Lung (tissue), 12 donors: ENCODE data around the gene ELP4. TPM values are rescaled to one million over a fixed set of nuclear protein-coding genes. Genes with fewer than 3 reads are reported as not detected.

Experiments
- ATAC-seq: fragments of 200-7000 bp; cut with Tn5 transposase; one replicate; pipeline ENCODE4 v1.9.1; 2020; ENCODE audit warnings: moderate number of reproducible peaks; ENCODE audit not compliant: insufficient read depth, low FRiP score
- DNase-seq, 3 donors: peaks; one replicate each; pipeline ENCODE4 v3.0.0-alpha.2; 2013 to 2017
- H3K27ac ChIP-seq, 2 donors: one replicate each; pipeline ENCODE4 v1.5.1; 2013; ENCODE audit warnings: mild to moderate bottlenecking in 2 of 2, moderate library complexity in 2 of 2, control low read depth in 1 of 2, inconsistent platforms in 1 of 2, low read depth in 1 of 2, low read length in 1 of 2
- H3K27me3 ChIP-seq, 3 donors: one replicate each; pipeline ENCODE4 v1.5.1; 2013; ENCODE audit warnings: low read length in 2 of 3; ENCODE audit not compliant: control insufficient read depth in 3 of 3, insufficient read depth in 3 of 3
- H3K36me3 ChIP-seq, 4 donors: one replicate each; pipeline ENCODE4 v1.5.1; 2013; ENCODE audit warnings: low read length in 4 of 4, mild to moderate bottlenecking in 1 of 4, moderate library complexity in 1 of 4; ENCODE audit not compliant: control insufficient read depth in 4 of 4, insufficient read depth in 4 of 4
- H3K4me1 ChIP-seq, 5 donors: one replicate each; pipeline ENCODE4 v1.5.1; 2013; ENCODE audit warnings: low read length in 5 of 5, mild to moderate bottlenecking in 2 of 5, moderate library complexity in 1 of 5; ENCODE audit not compliant: control insufficient read depth in 5 of 5, insufficient read depth in 5 of 5
- H3K4me3 ChIP-seq: one replicate; pipeline ENCODE4 v1.5.1; 2013; ENCODE audit warnings: mild to moderate bottlenecking, control low read depth, moderate library complexity
- H3K9ac ChIP-seq, 2 donors: one replicate each; pipeline ENCODE4 v1.5.1; 2013; ENCODE audit warnings: low read length in 2 of 2, control low read depth in 1 of 2; ENCODE audit not compliant: insufficient read depth in 1 of 2
- H3K9me3 ChIP-seq, 4 donors: one replicate each; pipeline ENCODE4 v1.5.1; 2013; ENCODE audit warnings: low read length in 3 of 4, mild to moderate bottlenecking in 1 of 4, moderate library complexity in 1 of 4; ENCODE audit not compliant: control insufficient read depth in 4 of 4, insufficient read depth in 3 of 4
- WGBS, 2 donors: extraction: QIAGEN DNeasy Blood & Tissue Kit; methylation state at CpG; one replicate each; pipeline ENCODE4 v1.1.7; 2013; 5-methylcytosine and 5-hydroxymethylcytosine counted together
- polyA plus RNA-seq, 2 donors: library from polyadenylated mRNA; stranded (reverse); fragments of 200-250 nt; gene quantifications; one replicate each; pipeline ENCODE4 v1.2.1, GENCODE V29; 2013
- total RNA-seq, 2 donors: library from RNA; depleted of rRNA in 1 of 2; stranded (reverse); fragments of >200 nt in 1 of 2; gene quantifications; one replicate each; pipeline ENCODE4 v1.2.1, GENCODE V29; 2014 to 2021
- TF ChIP-seq, protein P1 (sequence below): IDR thresholded peaks from 2 replicates; pipeline ENCODE4 v1.5.1; 2012; ENCODE audit warnings: mild to moderate bottlenecking; ENCODE audit errors: control extremely low read depth, extremely low read depth
- donor health status: control.
- donor health status: control.
- donor health status: Bipolar disorder and iron deficiency.
- donor health status: healthy.
- donor health status: DM: yes; HTN: yes; CAD: no.

The ELP4 gene
- total and polyA plus RNA-seq, 4 donors = 7.7 to 47.8 (median 13.7) TPM

DNA sequence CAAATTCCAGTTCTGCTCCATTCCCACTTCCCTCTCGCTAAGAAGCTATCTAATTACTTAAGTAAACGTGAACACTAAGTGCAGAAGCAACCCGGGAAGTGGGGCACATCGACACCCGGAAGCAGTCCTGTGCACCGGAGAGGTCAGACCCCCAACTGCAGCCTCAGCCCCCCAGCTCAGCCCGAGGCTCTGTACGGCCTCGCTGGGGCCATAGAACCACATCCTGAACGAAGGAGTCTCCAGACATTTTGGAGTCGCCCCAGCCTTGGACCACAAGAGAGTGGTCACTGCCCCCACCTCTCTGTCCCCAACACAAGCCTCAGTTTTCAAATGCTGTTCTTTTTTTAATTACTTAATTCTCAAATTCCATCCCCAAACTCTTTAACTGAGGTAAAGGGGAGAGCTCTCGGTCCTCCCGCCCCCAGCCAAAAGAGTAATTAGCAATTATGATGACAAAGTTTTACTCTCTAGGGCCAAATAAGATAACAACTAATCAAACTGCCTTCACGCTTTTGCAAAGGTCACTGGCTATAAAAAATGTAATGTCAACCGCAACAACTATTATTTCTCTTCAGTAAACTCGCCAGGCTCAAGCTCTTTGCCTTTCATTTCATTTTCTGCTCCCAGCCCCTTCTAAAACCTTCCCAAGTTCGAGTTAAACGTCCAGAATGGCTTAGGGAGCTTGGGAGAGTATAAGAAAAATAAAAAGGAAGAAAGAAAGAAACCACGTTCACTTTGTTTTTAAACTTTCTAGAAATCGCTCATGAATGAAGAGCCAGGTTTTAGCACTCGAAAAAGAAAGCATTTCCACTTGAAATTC, 299.4 kb downstream of the ELP4 start:
- no peak for DNase-seq
- TF ChIP-seq, protein P1, sequence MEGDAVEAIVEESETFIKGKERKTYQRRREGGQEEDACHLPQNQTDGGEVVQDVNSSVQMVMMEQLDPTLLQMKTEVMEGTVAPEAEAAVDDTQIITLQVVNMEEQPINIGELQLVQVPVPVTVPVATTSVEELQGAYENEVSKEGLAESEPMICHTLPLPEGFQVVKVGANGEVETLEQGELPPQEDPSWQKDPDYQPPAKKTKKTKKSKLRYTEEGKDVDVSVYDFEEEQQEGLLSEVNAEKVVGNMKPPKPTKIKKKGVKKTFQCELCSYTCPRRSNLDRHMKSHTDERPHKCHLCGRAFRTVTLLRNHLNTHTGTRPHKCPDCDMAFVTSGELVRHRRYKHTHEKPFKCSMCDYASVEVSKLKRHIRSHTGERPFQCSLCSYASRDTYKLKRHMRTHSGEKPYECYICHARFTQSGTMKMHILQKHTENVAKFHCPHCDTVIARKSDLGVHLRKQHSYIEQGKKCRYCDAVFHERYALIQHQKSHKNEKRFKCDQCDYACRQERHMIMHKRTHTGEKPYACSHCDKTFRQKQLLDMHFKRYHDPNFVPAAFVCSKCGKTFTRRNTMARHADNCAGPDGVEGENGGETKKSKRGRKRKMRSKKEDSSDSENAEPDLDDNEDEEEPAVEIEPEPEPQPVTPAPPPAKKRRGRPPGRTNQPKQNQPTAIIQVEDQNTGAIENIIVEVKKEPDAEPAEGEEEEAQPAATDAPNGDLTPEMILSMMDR = no peak
- no peaks in the 10 kb centered on the region for H3K36me3 ChIP-seq

DNA sequence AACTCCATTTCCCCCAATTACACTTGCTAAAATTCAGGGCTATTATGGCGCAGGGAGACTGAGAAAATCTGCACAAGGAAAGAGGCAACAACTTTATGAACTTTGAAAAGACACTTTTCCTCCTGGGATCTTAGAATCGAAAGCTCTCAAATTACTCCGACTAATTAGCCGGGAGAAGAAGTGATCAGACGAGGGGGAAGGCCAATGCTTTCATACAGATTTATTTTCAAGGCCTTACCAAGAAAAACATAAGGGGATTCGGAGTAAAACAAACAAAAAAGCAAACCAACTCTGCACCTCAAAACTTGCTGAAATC, 299.9 kb downstream of the ELP4 start:
- H3K4me1 ChIP-seq = peaks cover 0 to 45% (median 9%) of the 10 kb centered on the region in 5 donors
- H3K27ac ChIP-seq = no peak overlapping the region
- H3K27me3 ChIP-seq = peaks cover 14 to 91% (median 82%) of the 10 kb centered on the region in 3 donors
- no peak overlapping the region for H3K9ac ChIP-seq
- no peak overlapping the region for H3K4me3 ChIP-seq
- TF ChIP-seq, protein P1 = no peak
- DNase-seq = no peak
- no peaks in the 10 kb centered on the region for H3K36me3 ChIP-seq
- no peak for ATAC-seq
- peaks cover 0 to 17% (median 0%) of the 10 kb centered on the region in 4 donors for H3K9me3 ChIP-seq
- WGBS, 2 donors = 19 to 25% methylated on average over 6 of the region's 6 CpGs

More for the DNA sequence above, 299.4 kb downstream of the ELP4 start:
- Histone ChIP-seq H3K27me3 (peaks cover 14 to 91% (median 83%) of the 10 kb centered on the region in 3 donors), H3K27ac (no peak overlapping the region), H3K9me3 (peaks cover 0 to 22% (median 0%) of the 10 kb centered on the region in 4 donors), H3K9ac (no peak overlapping the region), H3K4me1 (peaks cover 0 to 48% (median 9%) of the 10 kb centered on the region in 5 donors), H3K4me3 (no peak overlapping the region)
- no peak for ATAC-seq
- WGBS, 2 donors = 6 to 9% methylated on average over 21 of the region's 21 CpGs

DNA sequence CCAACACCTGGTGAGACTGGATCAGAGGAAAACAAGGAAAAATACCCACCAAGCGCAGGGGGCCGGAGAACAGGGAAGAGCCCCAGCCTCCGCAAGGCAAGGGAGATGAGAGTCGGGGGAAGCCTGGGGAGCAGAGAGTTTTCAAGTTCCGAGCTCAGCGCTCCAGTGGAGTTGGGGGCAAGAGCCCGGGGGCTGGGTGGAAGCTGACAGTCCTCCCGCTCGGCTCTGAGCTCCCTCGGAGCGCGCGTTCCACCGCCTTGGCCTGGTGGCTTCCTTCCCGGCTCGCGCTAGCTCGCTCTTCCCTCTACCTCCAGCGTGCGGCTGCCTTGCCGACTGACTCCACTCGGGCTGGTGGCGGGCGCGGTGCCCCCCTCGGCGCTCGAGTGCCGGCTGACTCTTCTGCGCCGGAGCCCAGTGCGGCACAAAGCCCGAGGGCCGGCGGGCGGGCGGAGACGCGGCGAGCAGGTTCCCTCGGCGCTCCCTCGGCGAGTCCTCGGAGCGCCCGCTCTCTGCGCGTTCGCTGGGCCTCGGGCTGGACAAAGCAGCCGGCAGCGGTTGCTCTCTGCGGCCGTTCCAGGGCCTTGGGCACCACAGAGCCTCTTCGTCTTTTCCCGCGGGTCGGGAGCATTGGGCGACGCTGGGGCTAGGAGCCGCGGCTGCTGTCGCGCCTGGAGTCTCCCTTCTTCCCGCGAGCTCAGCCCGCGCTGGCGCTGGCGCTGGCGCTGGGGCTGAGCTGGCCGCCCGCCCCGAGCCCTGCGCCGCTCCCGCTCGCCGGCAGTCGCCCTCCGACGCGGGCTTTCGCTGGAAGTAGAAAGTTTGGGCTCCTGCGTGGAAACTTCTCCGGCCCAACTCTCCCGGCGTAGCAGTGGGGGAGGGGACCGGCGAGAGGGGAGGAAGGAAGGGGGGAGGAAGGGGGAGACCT, 300.6 kb downstream of the ELP4 start:
- DNase-seq (peak; percentile 59 to 69 (median 62)), ATAC-seq (no peak)
- 2 to 4% methylated on average over 80 to 91 of the region's 91 CpGs for WGBS, 2 donors
- H3K36me3 ChIP-seq = no peaks in the 10 kb centered on the region
- peaks cover 0 to 42% (median 9%) of the 10 kb centered on the region in 5 donors for H3K4me1 ChIP-seq
- H3K9me3 ChIP-seq = peaks cover 0 to 12% (median 0%) of the 10 kb centered on the region in 4 donors
- no peak overlapping the region for H3K27ac ChIP-seq
- no peak overlapping the region for H3K4me3 ChIP-seq
- H3K9ac ChIP-seq = no peak overlapping the region
- H3K27me3 ChIP-seq = peaks cover 10 to 92% (median 81%) of the 10 kb centered on the region in 3 donors
- TF ChIP-seq, protein P1 = no peak
